Breast epithelium (tissue), 3 donors: Measurements from ENCODE around the gene ETFA.

ENCODE experiments used
- POLR2A ChIP-seq: fragments of 450-650 bp; IDR thresholded peaks from one replicate; pipeline ENCODE4 v1.6.1; 2016; ENCODE audit warnings: antibody characterized with exemption, mild to moderate bottlenecking, moderate library complexity
- TF ChIP-seq, protein P1 (sequence below), 3 donors: fragments of 450-650 bp; IDR thresholded peaks; one replicate each; pipeline ENCODE4 v1.5.1; 2016 to 2017; ENCODE audit warnings: antibody characterized with exemption in 3 of 3, mild to moderate bottlenecking in 3 of 3, moderate library complexity in 3 of 3

DNA sequence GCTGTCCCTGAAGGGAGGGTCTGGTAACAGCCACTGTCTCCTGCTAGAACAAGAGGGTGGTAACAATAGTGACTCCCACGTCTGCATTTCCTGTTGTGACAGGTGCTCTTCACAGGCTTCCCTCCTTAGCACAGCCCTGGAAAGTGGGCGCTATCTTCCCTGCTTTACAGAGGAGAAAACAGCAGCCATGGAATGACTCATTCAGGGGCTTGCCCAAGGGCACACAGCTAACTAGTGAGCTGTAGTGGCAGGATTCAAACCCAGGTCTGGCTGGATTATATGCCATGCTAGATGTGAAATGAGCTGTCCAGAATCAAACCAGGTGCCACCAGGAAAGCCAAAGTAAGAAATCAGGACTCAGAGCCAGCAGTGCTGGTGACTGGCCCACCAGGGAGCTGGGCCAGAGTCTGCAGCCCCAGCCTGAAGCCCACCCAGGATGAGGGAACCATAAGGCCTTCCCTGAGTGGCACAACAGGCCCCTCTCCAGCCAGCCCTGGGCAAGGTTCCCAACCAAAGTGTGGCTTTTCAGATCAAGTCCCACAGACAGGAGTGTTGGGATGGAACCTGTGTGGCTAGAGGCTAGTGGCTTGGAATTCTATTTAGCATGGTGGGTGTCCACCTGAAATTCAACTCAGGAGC lies 102.4 kb downstream of the ETFA start:
- TF ChIP-seq, protein P1, sequence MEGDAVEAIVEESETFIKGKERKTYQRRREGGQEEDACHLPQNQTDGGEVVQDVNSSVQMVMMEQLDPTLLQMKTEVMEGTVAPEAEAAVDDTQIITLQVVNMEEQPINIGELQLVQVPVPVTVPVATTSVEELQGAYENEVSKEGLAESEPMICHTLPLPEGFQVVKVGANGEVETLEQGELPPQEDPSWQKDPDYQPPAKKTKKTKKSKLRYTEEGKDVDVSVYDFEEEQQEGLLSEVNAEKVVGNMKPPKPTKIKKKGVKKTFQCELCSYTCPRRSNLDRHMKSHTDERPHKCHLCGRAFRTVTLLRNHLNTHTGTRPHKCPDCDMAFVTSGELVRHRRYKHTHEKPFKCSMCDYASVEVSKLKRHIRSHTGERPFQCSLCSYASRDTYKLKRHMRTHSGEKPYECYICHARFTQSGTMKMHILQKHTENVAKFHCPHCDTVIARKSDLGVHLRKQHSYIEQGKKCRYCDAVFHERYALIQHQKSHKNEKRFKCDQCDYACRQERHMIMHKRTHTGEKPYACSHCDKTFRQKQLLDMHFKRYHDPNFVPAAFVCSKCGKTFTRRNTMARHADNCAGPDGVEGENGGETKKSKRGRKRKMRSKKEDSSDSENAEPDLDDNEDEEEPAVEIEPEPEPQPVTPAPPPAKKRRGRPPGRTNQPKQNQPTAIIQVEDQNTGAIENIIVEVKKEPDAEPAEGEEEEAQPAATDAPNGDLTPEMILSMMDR (IDR thresholded peaks at IDR 0.05): no peak
- TF ChIP-seq POLR2A: no peak
